CD4-positive, alpha-beta T cell treated with Interleukin-17A for 1 hour (primary cell): Measurements from ENCODE around the gene CERS6.

Experiments used
- DNase-seq: peaks from one replicate; pipeline ENCODE4 v3.0.0-alpha.2; 2020

Gene CERS6

GRCh38 chr2:168607992-168608391, 151.9 kb downstream of the CERS6 start:
- DNase-seq: no peak

DNA sequence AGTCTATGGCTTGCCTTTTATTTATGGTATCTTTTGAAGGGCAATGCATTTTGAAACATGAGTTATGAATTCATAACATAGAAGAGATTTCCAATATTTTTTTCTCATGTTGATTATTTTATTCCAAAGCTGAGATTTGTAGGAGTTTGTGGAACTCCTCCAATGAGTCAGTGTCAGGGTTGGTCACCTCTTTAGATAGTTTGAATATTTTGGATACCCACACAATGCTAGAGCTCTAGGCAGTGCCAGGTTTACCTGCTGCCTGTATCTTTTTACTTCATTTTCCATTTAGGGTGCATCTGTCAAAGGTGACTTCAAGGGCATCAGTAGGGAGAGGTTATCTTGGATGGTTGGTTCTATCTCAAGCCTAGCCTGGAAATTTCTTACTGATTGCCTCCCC, 152.7 kb downstream of the CERS6 start:
- no peak for DNase-seq

DNA sequence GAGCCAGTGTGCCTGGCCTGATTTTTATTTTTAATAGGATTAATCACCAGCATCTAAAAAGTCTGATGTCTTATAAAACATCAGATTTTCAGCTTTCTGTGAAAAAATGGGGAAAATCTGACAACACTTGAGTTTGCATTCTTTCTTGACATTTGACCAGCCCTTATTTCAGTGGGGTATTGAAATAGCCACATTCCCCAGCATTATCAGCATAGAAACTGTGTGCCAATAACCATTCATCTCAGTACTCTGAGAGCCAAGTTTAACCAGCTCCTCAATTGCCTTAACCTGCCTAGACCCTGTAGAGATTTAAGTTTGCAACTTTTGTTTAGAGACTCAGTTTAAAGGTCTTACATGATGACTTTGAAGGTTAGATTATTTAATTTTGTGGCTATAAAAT, 155.0 kb downstream of the CERS6 start:
- DNase-seq: no peak

DNA sequence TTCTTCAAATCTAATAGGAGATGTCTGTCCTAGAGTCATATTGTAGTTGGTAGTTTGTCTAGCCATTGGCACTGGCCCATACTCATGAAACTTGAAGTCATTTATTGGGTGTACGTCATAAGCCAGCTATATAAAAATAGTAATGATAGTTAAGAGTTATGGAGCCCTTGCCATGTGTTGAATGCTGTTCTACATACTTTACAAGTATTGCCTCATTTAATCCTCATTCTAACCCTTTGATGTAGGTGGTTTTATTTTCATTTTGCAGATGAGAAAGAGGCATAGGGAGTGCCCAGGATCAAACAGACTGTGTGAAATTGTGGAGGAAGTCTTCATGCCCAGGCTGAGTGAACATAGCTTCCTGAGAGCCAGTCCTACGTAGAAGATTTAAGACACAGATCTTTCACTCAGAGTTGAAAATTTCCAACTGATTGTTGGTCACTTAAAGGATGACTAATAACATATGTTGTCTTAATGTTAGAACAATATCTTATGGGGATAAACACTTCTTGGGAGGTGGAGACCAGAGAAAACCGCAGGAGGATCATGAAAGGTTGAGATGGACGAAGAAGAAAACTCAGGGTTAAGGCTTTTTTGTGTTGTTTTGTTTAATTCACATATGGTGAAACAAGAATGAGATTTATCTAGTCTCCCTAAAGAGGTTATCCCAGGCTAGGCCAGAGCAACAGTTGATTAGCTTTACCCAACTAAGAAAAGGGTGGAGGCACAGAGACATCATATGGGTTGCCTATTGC, 156.0 kb downstream of the CERS6 start:
- no peak for DNase-seq

DNA sequence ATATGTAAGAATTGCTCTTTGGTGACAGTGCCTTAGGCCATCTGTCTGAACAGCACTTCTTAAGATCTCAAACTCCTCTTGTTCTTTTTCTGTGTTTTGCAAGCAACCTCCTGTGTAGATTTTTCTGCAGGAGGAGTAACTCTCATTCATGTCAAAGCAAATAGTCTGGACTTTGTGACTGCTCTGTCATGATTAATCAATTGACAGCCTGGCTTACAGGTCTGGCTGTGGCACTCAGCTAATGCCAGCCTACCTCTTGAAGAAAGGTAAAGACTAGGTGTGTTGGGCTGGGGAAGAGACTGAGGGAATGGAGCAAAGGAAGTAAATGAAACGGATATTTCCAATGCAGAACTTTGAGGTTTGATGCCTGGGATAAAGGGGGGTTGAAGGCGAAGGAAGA, 156.6 kb downstream of the CERS6 start:
- no peak for DNase-seq

DNA sequence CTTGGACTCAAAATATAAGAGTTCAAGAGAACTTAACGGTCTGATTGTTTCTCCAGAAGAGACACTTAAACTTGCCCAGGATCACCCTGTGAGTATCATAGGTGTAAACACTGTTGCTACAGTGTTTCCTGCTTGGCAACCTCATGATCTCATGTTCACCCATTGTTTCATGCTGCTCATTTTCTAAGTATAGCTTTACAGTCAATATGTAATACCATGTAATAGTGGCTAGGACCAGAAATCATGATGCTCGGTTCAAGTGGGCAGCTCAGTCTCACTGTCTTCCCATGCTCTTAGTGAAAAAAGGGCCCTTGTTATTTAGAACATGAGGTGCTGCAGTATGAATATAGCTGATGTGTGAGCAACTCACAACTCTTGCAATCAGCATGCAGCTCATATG, 157.5 kb downstream of the CERS6 start:
- no peak for DNase-seq

DNA sequence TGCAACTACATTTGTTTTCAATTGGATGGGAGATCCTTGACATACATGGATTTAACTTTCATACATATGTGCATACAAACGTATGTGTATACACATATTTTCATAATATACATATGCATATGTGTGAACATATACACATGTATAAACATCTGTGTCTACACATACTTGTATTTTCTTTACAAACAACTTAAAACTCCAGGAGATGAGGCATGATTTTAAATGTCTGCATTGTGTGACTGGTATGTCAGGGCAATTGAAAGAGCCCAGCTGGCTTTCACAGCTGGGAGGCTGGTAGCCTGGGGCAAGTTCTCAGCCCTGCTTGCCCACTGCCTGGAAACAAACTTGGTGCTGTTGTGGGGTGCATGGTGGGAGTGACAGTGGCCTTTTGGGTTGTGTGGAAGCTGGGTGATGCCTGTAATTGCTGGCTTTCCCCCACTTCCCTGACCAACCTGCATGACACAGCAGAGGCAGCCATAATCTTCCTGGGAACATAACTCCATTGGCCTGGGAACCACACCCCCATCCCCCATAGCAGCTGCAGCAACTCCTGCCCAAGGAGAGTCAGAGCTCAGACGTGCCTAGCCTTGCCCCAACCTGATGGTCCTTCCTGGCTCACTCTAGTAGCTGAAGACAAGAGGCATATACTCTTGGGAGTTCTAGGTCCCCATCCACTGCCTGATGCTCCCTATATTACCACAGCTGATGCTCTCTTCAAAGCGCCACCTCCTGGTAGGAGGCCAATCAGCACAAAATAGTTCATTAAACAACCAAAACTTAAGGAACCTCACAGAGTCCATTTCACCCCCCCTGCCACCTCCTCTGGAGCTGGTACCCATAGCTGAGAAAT, 158.3 kb downstream of the CERS6 start:
- no peak for DNase-seq

DNA sequence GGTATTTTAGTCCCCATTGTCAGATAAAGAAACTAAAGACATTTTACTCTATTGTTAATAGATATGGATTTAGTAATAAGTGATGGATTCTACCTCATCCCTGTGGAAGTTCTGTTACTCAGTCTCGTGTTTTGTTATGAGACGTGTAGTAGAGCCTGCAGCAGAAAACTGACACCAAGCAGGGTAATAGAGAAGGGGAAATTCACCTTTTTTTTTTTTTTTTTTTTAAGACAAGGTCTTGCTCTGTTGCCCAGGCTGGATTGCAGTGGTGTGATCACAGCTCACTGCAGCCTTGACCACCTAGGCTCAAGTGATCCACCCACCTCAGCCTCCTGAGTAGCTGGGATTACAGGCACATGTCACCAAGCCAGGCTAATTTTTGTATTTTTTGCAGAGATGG, 164.5 kb downstream of the CERS6 start:
- DNase-seq: no peak

DNA sequence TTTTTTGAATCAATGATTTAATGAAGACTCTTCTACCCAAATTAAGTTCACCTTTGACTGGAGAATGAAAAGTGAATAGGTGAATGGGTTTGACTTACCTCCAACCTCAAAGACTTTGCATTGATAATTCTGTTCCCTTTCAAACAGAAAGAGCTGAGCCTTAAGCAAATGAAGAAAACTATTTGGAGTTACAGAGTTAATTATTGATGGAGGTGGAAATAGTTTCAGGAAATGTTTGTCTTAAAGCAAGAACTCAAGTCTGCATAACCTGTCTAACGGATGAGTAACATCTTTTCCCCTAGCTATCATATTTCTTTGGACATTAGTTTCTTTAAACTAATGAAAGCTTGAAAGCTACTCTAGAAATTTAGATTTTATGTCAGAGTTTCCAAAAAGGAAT, 166.5 kb downstream of the CERS6 start:
- no peak for DNase-seq

DNA sequence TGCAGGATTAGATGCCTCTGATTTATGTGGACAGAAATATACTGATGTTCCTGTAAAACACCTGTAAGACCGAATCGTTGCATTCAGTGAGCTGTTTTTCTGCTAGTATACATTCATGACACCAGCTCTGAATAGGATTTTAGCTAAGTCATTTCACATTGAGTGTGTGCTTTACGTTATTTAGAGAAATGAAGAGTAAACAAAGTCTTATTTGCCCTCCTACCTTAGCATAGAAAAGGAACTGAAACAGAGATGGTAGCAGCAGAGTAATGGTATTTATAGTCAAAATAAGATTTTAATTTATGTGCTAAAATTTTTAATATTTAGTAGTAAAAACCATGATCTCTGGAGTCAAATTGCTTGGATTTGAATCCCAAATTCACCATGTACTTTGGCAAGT, 168.0 kb downstream of the CERS6 start:
- no peak for DNase-seq

GRCh38 chr2:168626096-168626495, 170.0 kb downstream of the CERS6 start:
- no peak for DNase-seq

- DNase-seq: no peak
Measured at GRCh38 chr2:168626647-168627046, 170.6 kb downstream of the CERS6 start.

DNA sequence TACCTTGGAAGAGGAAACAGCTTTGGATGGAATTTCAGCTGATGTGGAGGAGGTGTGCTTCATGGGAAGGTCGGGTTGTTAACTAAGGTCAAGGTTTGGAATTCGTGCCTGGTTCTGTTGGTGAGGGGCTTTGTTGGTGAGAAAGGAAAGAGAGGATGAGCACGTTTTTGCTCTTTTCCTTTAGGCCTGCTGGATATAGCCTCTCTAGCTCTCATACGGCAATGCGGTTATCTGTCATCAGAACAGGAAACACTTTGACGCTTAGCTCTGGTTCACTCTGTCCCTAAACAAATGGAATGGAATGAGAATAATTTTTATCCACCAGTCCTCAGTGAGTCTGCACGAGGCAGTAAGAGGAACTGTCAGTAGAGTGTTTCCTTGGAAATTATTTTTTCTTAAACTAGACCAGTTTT, 176.6 kb downstream of the CERS6 start:
- DNase-seq: no peak

DNA sequence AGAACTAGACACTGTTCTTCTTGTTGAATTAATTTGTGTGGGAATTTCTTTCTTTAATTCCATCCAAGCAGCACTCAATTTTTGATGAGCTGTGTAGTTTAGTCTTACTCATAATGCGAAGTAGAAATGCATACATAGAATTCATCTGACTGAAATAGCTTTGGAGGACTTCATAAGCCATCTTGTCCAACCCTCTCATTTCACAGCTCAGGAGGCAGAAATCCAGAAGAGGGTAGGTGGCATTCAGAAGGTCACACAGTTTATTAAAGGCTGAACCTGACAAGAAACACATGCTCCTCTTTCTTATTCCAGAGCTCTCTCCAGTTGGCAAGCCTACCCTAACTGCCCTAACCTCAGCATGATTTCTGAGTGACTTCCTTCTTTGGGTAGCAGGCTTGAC, 177.1 kb downstream of the CERS6 start:
- DNase-seq: no peak

DNA sequence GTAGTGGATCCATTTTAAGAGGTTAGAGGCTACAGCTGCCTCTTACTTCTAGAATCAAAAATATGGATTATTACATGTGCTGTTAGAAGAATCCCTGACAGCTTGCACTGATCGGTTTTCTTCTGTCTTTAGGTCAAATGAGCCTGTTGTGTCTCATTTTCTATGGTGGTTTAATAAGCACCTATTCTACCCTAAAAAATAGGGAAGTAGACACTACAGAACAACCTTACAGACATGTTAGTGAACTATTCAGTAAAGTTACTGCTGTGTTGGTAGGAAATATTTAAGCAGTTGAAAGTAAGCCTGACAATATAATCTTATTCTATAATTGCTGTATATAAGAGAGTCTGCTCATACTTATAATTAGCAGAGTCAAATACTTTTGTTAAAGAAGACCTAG, 177.8 kb downstream of the CERS6 start:
- no peak for DNase-seq

- DNase-seq: no peak
Measured at GRCh38 chr2:168635065-168635577, 179.0 kb downstream of the CERS6 start.

DNA sequence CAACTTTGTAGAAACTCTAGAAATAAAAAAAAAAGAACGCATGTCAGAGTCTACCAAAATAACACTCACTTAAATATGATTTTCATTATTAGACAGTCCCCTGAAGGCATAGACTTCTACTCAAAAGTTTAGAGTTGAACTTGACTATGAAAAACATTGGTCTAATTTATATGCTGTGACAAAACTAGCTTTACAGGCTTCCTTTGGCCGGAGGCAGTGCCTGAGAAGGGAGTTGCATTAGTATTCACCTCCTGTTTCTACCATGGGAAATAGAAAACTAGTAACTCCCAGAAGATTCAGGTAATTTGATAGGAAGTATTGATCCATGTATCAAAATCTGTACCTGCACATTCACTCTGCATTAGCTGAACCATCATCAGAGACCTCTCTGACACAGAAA, 182.9 kb downstream of the CERS6 start:
- DNase-seq: no peak

DNA sequence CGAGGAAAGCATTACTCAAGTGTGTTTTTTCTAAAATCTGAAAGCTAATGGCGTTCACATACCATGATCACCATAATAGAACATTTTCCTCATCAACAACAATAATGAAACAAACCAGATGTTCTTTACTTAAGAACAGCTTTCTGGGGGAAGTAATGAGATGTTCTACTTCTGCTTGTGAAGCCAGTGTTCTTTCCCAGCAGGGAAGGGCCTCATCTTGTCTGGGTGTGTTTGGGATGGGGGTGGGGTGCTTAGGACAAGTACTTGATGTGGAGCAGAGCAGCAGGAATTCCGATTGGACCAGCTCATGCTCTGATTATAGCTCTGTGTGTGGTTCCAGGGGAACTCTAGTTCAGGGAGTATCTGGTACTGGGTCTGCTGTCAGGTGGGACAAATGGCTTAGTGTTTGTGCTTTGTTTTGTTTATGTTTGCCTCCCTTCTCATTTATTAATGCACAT, 183.4 kb downstream of the CERS6 start:
- no peak for DNase-seq

DNA sequence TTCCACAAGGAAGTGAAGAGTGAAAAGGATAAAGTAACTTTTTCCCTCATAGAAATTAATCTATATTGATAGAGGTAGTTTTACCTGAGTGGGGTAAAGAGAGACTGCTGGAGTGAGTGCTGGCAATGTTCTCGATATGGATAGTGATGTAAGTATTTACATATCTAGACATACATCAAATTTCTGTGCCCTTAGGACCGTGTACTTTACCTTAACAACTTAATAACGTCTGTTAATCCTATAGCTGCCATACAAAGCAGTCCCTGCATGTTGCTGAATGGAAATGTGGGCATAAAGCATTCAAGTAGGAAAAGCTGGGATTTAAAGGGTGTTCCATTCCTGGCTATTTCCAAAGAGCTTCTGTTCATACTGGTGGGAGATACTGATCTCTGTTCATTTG, 184.0 kb downstream of the CERS6 start:
- DNase-seq: no peak

- no peak for DNase-seq
Measured at GRCh38 chr2:168641636-168642035, 185.6 kb downstream of the CERS6 start.

DNA sequence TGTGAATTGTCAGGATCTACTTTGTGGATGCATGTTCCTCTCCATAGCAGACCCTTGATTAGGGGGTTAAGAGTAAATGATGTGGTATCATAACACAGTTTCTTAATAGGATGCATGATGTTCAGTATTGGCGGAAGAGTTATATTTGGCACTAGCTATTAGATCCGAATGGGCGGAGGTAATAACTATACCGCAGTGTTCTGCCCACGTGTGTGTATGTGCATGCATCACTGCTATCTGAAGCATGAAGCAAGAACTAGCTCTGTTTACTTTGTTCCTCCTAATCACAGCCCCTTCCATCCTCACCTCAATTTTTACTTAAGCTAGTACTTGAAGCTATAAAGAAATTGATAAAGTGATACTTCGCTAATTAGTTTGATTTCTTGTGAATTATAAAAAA, 186.8 kb downstream of the CERS6 start:
- DNase-seq: no peak

GRCh38 chr2:168643979-168644378, 187.9 kb downstream of the CERS6 start:
- DNase-seq: no peak

GRCh38 chr2:168645696-168646338, 189.7 kb downstream of the CERS6 start:
- DNase-seq: no peak

- no peak for DNase-seq
Measured at GRCh38 chr2:168649105-168649504, 193.0 kb downstream of the CERS6 start.
